NCI-H128 (cell line): Measurements from ENCODE around the gene DAB2IP.
"Not testable (repeated sequence)": the region's sequence is repeated elsewhere in the genome, so short reads cannot be mapped to it uniquely, and the experiment has no call there.

ENCODE experiments used
- DNase-seq: peaks from one replicate; lab custom pipeline; 2025; ENCODE audit not compliant: unreplicated experiment; lab: John Stamatoyannopoulos, UW

DAB2IP gene

DNA sequence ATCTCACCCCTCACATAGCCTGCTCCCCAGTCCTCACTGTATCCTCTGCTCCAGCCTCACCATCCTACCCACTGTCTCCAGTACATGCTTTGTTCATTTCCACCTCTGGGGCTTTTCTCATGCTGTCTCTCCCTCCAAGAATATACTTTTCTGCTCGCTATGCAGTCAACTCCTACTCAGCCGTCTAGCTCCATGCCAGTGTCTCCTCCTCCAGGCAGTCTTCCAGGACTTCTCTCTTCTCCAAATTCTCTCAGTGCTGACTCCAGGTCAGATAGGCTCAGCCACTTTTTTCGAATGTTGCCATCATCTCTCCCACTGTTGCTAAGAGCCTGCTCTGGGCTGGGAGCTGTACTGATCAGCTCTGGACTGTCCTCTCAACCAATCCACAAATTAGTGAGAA is 8.0 kb upstream of the DAB2IP start:
- DNase-seq, result no peak

DNA sequence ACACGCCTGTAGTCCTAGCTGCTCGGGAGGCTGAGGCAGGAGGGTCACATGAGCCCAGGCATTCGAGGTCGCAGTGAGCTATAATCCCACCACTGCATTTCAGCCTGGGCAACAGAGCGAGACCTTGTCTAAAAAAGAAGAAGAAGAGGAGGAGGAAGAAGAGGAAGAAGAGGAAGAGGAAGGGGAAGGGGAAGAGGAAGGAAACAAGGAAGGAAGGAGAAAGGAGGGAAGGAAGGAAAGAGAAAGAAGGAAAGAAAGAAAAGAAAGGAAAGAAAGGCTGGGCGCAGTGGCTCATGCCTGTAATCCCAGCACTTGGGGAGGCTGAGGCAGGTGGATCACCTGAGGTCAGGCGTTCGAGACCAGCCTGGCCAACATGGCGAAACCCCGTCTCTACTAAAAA is 7.4 kb upstream of the DAB2IP start:
- not testable (repeated sequence) for DNase-seq

DNA sequence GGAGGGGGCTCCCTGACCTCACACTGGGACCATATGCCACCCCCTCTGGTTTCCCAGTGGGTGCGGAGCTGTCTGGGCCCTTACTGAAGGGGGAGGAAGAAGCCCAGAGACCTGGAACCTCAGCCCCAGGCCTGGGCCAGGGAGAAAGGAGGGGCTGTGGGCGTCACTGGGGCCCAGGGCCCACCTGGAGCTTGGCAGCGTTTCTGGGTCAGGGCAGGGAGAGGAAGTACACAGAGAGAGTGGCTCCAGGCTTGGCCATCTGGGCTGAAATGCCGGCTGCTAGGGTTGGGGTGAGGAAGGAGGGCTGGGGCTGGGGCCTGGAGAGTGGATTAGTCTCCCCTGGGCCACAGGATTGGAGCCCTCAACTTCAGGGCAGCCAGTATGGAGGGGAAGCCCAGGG is 6.4 kb upstream of the DAB2IP start:
- DNase-seq, result no peak

DNA sequence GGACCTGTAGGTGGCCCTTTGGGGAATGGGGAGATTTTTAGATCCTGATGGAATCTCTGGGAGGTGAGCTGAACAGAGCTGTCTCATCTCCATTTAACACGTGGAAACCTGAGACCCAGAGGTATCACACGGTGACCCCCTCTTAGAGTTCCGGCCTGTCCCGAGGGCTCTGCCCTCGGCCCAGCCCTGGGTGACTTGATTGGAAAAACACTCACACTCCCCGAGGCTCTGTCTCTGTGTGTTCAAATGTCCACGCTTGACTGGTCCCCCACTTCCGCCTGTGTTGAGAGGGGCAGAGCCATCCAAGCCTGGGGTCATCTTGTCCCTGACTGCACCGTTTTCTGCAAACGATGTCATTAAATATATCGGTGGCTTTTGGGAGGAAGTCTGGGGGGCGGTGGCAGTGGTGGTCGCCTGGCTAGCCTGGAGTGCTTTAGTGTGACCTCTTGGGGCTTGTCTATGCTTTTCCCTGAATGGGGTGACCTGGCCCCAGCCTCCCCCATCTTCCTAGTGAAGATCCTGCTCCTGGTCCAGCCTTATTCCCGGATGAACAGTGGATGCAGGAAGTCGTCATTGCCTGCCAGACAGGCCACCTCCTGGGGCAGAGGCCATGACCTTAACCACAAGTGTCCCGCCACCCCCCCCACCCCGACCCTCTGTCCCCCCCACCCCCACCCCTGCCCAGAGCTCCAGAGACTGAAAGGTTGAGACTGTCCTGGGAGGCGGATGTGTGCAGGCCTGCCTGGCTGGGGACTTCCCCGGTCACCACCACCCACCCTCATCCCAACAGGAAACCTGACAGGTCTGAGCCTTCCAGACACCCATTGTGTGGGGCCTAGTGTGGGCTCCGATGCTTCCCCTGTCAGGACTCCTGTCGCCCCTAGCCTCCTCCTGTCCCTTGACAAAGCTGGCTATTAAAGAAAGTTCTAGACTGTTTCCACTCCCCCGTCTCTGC is 5.3 kb upstream of the DAB2IP start:
- DNase-seq, result no peak

DNA sequence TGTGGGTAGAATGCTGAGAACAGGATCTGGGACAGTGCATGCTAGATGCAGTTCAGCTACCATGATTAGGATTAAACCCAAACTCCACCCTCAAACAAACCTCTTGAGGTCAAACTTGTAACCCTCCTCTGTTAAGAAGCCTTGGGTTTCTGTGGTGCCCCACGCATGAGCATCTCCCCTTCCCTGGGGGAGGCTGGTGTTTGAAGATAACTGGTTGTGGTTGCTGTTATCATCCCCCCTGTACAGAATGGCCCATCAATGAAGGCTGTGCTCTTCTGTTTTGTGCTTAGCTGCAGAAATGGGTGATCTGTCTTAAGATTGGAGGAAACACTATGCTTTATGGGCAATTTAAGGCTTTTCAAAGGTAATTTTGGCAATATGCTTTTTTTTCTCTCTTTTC is 4.4 kb upstream of the DAB2IP start:
- no peak for DNase-seq

DNA sequence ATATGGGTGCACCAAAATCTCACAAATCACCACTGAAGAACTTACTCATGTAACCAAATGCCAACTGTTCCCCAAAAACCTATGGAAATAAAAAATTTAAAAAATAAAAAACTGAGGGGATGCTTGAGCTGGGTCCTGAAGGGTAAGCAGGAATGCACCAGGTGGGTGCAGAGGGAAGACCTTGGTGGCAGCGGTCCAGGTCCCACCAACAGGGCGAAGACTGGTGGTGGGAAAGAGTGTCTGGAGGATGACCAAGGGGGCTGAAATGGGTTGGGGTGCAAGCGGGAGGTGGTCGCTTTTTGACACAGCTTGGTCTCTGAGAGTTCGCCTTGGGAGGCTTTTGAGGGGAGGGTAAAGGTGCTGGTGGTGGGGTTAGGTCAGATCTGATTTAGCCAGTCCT is 3.3 kb upstream of the DAB2IP start:
- DNase-seq, result no peak

DNA sequence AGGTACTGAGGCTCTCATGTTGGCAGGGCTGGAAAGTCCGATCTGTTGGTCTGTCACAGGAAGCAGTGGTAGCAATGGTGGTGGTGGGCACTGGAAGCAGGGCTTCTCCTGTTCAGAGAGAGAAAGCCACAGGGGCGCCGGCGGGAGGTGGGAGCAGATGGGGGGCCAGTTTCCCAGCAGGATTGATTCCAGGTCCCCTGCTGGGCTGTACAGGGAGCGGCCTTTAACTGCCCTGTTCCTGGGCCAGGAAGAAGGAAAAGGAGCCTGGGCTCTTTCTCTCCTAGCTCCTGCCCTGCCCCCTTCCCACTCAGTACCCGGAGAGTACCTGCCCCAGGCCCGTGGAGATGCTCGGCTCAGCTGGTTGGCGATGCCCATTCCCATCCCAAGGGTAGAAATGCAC is 2.6 kb upstream of the DAB2IP start:
- no peak for DNase-seq

DNA sequence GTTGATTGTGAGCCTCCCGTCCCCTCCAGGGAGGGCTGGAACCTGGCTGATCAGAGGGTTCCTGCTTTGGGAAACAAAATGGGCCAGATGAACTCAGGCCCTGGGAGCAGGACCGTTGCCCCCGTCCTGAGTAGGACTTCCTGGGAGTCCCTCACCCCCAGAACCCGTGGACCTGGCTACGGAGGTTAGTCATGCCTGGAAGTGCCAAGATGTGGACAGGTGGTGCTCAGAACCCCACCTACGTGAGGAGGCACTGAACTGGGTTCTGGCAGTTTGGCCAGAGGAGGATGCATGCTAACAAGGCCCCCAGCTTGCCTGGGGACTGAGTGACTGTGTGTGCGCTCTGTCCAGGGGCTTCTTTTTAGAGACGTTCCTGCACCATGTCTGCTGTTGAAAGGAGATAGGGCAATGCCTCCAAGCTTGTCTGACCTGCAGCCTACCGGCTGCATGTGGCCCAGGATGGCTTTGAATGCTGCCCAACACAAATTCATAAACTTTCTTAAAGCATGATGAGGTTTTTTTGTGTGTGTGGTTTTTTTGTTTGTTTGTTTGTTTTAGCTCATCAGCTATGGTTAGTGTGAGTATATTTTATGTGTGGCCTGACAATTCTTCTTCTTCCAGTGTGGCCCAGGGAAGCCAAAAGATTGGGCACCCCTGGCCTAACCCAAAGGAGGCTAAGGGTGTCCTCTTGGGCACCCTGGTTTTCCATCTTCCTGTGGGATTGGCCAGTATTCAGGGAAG is 1.8 kb upstream of the DAB2IP start:
- DNase-seq, result no peak

DNA sequence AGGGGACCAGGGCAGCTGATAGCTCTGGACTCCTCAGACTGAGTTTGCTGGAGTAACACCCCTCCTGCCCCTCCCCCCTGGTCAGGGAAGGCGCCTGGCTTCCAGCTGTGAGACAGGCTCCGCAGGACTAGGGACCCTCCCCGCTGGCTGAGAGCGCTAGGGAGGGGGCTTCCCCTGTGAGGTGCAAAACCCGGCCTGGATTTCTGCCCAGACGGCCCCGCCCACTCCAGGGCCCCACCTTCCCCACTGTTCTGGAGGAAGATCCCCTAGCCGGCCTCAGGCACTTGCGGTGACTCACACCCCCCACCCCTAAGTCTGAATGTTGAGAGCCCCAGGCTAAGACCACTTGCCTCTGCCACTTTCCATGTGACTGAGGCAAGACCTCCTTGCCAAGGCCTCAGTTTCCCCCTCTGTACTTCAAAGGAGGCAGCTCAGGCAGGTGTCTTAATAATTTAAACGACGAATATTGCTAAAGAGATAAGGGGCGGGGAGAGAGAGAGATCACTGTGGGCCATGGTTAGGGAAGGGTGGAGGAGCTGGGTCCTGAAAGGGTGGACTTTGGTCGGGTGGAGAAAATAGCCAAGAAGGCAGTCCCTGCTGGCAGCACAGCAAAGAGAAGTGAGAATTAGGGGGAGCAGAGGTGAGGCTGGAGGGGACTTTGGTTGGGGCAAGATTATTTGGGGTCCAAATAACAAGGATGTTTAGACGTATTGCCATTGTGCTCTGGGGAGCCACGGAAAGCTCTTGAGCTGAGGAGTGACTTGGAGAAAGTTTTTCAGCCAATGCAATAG is 1.0 kb upstream of the DAB2IP start:
- DNase-seq, result peak; percentile 5

DNA sequence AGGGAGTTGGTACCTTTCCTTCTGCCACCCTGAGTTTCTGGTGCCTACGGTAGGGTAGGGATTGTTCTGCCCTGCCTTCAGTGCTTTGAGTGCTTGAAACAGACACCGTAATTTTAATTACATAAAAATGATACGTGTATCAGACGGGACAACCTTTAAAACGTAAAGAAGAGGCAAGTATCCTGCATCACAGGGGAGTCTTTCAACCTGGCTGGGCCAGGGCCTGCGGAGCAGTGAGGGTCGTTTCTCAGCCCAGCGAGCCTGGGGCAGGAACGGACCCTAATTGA is 483 bp upstream of the DAB2IP start:
- DNase-seq, result no peak

DNA sequence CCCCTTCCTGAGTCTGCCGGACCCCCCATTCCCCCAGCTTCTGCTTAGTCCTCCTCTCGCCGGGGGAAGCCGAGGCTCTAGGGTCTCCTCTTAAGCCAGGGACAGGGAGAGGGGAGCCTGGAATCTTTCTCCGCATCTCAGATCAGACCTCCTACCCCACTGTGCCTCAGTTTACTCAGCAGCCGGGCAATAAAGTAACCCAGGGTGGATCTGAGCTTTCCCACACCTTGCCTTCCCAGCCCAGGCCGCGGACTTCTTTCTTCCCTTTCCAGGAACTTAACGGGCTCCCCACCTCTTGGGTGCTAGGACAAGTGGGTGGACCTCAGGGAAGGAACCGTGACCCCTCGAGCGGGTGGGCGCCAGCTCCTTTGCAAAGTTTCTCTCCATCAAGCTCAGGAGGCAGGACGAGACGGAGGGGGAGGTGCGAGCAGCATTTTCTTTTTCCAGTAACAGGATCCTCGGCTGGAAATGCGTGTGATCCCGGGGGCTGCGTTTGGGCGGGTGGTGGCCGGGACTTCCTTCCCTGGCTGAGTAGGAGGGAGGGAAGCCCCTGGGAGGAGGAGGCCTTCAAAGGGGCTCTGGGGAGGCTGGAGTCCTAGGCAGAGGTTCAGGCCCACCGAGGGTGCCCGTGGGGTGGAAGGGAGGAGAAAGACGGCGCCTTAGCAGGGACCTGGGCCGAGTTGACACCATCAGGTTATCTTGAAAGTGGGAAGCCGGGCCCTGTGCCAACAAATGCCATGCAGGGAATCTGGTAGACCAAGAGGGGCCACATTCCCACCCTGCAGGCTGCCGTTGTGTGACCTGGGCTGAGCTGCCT is 795 bp downstream of the DAB2IP start:
- no peak for DNase-seq

DNA sequence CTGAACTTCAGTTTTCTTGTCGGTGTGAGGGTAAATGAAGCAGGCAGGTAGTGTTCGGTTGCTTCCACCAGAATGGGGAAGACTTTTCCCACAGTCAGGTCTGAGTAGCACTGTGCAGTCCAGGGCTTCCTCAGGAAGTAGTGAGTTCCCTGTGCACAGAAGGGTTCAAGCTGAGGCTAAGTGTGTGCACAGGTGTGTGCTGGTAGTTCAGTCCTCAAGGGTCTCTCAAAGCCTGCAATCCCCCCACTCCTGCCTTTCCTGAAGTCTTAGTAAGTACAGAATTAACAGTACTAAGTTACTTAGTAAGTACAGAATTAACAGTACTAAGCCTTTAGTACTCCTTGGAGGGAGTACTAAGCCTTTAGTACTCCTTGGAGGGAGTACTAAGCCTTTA is 1.4 kb downstream of the DAB2IP start:
- no peak for DNase-seq

DNA sequence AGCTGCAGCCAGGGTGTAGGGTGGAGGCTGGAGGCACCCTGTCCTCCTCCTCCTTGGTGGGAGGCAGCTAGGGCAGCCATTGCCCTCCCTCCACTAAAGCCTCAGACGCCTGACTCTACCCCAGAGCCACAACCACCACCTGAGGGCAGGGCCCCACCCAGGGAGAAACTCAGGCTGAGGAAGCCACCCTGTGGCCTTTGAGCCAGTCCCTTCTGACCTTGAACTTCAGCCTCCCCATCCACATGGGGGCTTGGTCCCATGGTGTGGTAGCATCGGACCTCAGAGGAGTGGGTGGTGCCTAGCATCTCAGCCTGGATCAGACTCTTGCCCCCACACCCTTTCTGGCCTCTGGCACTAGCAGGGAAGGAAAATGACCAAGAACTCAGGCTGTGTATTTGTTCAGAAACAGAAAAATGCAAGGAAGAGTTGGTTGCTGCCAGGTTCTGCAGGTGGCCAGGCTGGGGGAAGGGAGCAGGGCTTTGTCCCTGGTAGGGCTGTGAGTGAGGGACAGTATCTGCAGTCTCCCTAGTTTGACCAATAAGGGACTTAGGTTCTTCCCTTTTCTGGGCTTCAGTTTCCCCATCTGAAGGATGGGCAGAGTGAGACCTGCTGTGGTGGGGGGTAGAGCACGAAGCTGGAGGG is 3.2 kb downstream of the DAB2IP start:
- DNase-seq, result no peak

DNA sequence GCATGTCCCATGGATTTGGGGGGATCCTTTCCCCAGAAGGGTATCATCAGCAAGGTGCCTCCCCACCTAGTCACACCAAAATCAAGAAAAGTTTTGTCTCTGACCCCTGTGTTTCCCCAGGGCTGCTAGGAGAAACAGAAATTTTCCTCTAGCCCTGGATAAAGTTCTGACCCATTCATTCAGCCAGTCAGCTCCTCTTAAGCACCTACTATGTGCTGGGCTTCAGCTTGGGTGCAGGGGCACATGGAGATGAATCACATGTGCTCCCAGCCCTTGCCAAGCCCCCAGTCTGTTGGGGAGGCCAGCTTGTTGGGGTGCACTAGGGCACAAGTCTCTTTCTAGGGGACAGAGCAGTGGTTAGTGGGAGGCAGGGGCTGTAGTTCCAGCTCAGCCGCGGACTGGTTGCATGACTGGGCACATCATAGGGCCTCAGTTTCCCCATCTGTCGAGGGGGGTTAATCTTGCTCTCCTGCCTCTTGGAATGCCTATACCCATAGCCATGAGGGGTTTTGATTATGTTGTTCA is 3.9 kb downstream of the DAB2IP start:
- no peak for DNase-seq

DNA sequence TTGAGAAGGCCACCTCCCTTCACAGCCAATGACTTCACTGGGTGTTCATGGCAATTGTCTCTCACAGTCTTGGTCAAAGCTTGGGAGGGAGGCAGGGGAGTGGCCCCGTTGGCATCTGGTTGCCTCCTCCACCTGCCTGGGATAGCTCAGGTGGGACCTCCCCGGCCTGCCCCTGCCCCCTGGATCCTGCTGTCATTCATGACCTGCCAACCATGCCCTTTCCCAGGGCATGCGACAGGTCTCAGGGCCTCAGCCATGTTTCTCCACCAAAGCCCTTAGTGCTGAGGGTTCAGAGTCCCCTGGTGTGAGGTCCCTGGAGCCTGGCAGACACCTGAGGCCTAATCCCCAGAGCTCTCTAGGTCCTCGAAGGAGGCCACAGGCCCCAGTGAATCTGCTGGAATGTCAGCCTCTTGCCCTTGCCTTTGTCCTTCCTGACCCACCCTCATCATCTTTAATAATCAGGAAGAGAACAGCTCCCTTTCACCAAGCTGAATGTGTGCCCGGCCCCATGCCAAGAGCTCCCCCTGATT is 5.6 kb downstream of the DAB2IP start:
- DNase-seq, result no peak

DNA sequence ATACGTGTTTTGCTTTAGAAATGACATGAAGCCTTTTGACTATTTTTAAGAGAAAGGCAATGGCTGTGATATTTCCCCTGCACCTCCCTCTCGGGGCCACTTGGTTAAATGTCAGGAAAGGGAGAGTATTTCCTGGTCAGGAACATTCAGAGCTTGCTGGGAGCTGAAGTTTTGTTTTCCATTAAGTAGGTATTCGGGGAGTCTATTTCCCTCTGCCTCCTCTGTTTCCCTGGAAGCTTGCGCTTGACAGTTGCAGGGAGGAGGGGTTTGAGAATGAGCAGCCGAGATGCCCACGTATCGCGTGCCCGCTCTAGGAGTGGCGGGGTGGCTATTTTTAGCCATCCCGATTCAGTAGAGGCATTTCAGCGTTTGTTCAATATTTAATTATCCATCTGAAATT is 6.7 kb downstream of the DAB2IP start:
- DNase-seq, result no peak

DNA sequence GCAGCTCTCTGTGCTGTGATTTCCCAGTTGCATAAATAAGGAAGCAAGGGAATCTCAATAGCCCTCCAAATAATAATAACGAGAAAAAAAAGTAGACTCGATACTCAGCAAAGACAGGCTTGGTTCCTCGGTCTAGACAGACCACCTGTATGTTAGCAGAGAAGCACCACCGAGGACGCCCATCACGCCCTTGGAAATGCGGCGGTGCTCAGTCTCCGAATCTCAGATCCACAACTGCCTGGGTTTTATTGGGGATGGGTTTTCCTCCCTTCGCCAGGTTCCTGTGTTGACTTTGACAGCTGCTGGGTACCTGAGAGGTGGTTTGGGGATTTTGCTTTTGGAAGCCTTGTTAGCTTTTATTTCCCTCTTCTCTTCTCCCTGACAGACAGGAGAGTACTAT is 7.2 kb downstream of the DAB2IP start:
- DNase-seq, result no peak

DNA sequence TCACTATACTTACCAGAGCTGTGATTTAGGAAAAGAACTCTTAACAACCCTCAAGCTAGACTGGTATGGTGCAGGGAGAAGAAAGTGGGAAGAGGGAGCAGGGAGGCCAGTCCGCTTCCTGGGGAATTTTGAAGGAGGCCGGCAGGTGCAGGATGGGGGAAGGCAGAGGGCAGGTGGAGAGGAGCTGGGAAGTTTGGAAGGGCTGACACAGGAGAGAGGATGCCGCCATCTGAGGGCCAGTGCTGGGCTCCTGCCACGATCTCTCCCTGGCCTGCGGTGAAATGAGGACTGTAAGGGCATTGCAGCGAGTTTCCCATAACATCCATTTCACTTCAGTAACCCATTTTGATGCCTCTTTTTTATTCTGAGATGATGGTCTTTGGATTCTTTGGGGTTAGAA is 8.9 kb downstream of the DAB2IP start:
- DNase-seq, result no peak

DNA sequence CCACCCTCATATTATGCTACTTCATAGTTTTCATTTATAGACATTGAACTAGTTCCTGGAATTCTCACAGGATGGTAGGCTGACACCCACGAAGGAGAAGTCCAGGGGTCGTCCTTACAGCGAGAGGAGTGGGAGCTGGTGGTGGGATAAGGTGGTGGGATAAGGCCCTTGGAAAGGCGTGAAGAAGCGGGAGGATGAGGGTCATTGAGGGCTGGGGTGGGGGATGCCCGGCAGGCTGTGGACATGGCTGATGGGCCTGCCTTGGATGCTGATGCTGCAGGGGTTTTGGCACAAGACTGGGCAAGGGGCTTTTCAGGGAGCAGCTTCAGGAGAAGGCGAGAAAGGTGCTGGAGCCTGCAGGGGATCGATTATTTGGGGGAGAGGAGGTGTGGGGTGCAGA is 9.4 kb downstream of the DAB2IP start:
- DNase-seq, result no peak

DNA sequence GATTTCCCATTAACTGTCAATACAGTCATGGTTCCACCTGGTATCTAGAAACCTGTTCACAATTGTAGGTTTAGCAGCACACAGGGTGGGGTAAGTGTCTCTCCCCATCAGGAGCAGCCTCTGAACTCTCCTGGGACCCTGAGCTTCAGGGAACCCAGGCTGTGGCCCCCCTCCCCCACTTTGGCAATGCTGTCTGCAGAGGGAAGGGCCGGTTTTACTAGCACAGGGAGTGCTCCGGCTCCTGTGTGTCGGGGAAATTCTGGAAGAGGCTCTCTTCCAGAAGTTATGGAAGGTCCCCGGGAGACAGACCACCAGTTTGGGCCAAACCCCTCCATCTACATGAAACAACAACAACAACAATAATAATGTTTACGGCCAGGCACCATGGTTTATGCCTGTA is 9.9 kb downstream of the DAB2IP start:
- no peak for DNase-seq
